OCI-LY1 (cell line): ENCODE results near the gene ERP44.

ENCODE experiments used
- H2AFZ ChIP-seq: fragments of 200-600 bp; sonication (generic), shearing (Covaris generic); 2 replicates; pipeline ENCODE4 v1.6.0; 2014; ENCODE audit warnings: antibody characterized with exemption, mild to moderate bottlenecking, low read length
- H3F3A ChIP-seq: fragments of 200-600 bp; sonication (generic), shearing (Covaris generic); 2 replicates; pipeline ENCODE4 v1.6.0; 2014; ENCODE audit warnings: mild to moderate bottlenecking, antibody characterized with exemption, low read length, moderate library complexity; ENCODE audit not compliant: insufficient read depth
- H3K27ac ChIP-seq: fragments of 200-600 bp; sonication (generic); 2 replicates; pipeline ENCODE4 v1.5.1; 2014; ENCODE audit warnings: low read length, mixed run types, mild to moderate bottlenecking, low read depth; ENCODE audit not compliant: poor library complexity, severe bottlenecking
- H3K27me3 ChIP-seq: fragments of 200-600 bp; sonication (generic); 2 replicates; pipeline ENCODE4 v1.6.0; 2014; ENCODE audit warnings: antibody characterized with exemption, mild to moderate bottlenecking, low read length, moderate library complexity; ENCODE audit not compliant: insufficient read depth
- H3K36me3 ChIP-seq: fragments of 200-600 bp; sonication (generic); 2 replicates; pipeline ENCODE4 v1.6.1; 2014; ENCODE audit warnings: mild to moderate bottlenecking, antibody characterized with exemption, low read length, moderate library complexity, mixed read lengths; ENCODE audit not compliant: insufficient read depth
- H3K4me1 ChIP-seq: fragments of 200-600 bp; sonication (generic); 2 replicates; pipeline ENCODE4 v1.5.1; 2014; ENCODE audit warnings: mild to moderate bottlenecking, low read length, moderate library complexity; ENCODE audit not compliant: insufficient read depth, severe bottlenecking
- H3K4me2 ChIP-seq: fragments of 200-600 bp; sonication (generic), shearing (Covaris generic); 2 replicates; pipeline ENCODE4 v1.6.1; 2014; ENCODE audit warnings: low read length
- H3K4me3 ChIP-seq: fragments of 200-600 bp; sonication (generic); 2 replicates; pipeline ENCODE4 v1.5.1; 2014; ENCODE audit warnings: low read length, low read depth, mild to moderate bottlenecking, mixed read lengths; ENCODE audit not compliant: poor library complexity, severe bottlenecking
- H3K79me2 ChIP-seq: fragments of 200-600 bp; shearing (Covaris generic); 2 replicates; pipeline ENCODE4 v1.6.1; 2016; ENCODE audit warnings: mixed run types, low read length, mixed read lengths; ENCODE audit not compliant: insufficient read depth
- H3K9ac ChIP-seq: fragments of 200-600 bp; sonication (generic), shearing (Covaris generic); 2 replicates; pipeline ENCODE4 v1.6.1; 2014; ENCODE audit warnings: mild to moderate bottlenecking, low read length, mixed read lengths
- H3K9me2 ChIP-seq: fragments of 200-600 bp; sonication (generic), shearing (Covaris generic); 2 replicates; pipeline ENCODE4 v1.6.1; 2014; ENCODE audit warnings: low read depth, mild to moderate bottlenecking, low read length, mixed read lengths
- H3K9me3 ChIP-seq: fragments of 200-600 bp; shearing (Covaris generic); 2 replicates; pipeline ENCODE4 v1.6.1; 2014; ENCODE audit warnings: low read length, mixed read lengths
- H4K20me1 ChIP-seq: fragments of 200-600 bp; sonication (generic), shearing (Covaris generic); 2 replicates; pipeline ENCODE4 v1.6.0; 2016; ENCODE audit warnings: mild to moderate bottlenecking, low read length; ENCODE audit not compliant: insufficient read depth
- CTCF ChIP-seq: fragments of 200-600 bp; sonication (generic), shearing (Covaris generic); IDR thresholded peaks from 2 replicates; pipeline ENCODE4 v1.5.1; 2017; ENCODE audit warnings: mild to moderate bottlenecking, antibody characterized with exemption, low read length, moderate library complexity, mixed read lengths
- EZH2 ChIP-seq: fragments of 200-600 bp; sonication (generic), shearing (Covaris generic); IDR thresholded peaks from 2 replicates; pipeline ENCODE4 v1.8.0; 2017; ENCODE audit warnings: borderline replicate concordance, mixed run types, mild to moderate bottlenecking, antibody characterized with exemption, low read length, moderate library complexity, mixed read lengths

ERP44 gene

DNA sequence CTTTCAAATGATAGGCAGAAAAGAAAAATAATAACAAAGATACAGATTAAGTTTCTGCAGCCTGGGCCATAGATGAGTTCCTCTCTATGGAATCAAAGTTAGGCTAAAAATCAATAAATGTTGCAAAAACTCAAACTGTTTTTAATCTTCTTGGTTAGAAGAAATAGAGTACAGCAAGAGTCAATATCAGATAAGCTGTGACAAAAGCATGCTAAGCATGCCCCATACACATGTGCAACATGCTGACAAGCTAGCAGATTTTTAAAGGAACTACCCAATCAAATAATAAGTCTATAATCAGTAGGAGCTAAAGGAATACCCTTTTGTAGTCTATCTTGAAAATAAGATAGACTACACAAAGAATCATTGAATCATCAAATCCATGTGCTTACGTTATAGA lies 6.7 kb downstream of the ERP44 start:
- no peaks in the 10 kb centered on the region for H4K20me1 ChIP-seq
- peaks cover 94% of the 10 kb centered on the region for H3K4me1 ChIP-seq
- peaks cover 3% of the 10 kb centered on the region; the same call in 1 of the 2 replicates for H3K36me3 ChIP-seq

DNA sequence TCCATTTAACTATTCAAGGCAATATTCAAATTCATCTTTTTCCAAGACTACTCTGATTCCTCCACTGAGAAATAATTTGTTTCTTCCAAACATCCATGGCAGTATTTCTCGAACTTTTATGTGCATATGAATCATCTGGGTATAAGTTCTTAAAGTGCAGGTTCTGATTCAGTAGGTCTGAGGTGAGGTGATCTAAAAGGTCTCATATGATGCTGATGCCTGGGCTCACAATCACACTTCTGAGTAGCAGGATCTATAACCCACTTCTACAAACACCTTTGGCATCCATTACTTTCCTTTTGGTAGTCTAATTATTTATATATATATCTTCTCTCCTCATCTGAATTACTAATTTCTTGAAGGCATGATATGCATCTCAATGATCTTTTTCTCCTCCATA lies 7.2 kb downstream of the ERP44 start:
- no peak overlapping the region for H3K9ac ChIP-seq
- H3K9me3 ChIP-seq, result no peaks in the 10 kb centered on the region
- H3K27ac ChIP-seq, result peak overlapping the region; percentile 66
- peaks cover 94% of the 10 kb centered on the region for H3K4me1 ChIP-seq
- no peaks in the 10 kb centered on the region for H3F3A ChIP-seq
- no peak overlapping the region for H3K4me3 ChIP-seq
- no peak for TF ChIP-seq CTCF
- TF ChIP-seq EZH2, result no peak
- H3K4me2 ChIP-seq, result peak overlapping the region; percentile 8; the same call in 1 of the 2 replicates
- no peak overlapping the region for H2AFZ ChIP-seq
- H3K79me2 ChIP-seq, result peaks cover 95% of the 10 kb centered on the region
- H3K36me3 ChIP-seq, result peaks cover 3% of the 10 kb centered on the region; the same call in 1 of the 2 replicates
- H4K20me1 ChIP-seq, result no peaks in the 10 kb centered on the region
- no peaks in the 10 kb centered on the region for H3K9me2 ChIP-seq
- no peaks in the 10 kb centered on the region for H3K27me3 ChIP-seq

More for the DNA sequence above, 6.7 kb downstream of the ERP44 start:
- H2AFZ ChIP-seq, result no peak overlapping the region
- H3K9me2 ChIP-seq, result no peaks in the 10 kb centered on the region
- H3K9ac ChIP-seq, result no peak overlapping the region
- no peaks in the 10 kb centered on the region for H3K9me3 ChIP-seq
- peak overlapping the region; percentile 17; the same call in 1 of the 2 replicates for H3K4me2 ChIP-seq
- no peak overlapping the region for H3K4me3 ChIP-seq
- no peaks in the 10 kb centered on the region for H3K27me3 ChIP-seq
- no peaks in the 10 kb centered on the region for H3F3A ChIP-seq
- H3K79me2 ChIP-seq, result peaks cover 95% of the 10 kb centered on the region
- peak overlapping the region; percentile 66 for H3K27ac ChIP-seq
- TF ChIP-seq CTCF, result no peak
- TF ChIP-seq EZH2, result no peak

GRCh38 chr9:100090880-100091279 lies 7.9 kb downstream of the ERP44 start:
- no peaks in the 10 kb centered on the region for H3K9me3 ChIP-seq
- TF ChIP-seq EZH2 (no peak), CTCF (no peak)
- peaks cover 3% of the 10 kb centered on the region; the same call in 1 of the 2 replicates for H3F3A ChIP-seq
- no peaks in the 10 kb centered on the region for H4K20me1 ChIP-seq
- peaks cover 3% of the 10 kb centered on the region; the same call in 1 of the 2 replicates for H3K36me3 ChIP-seq
- H3K27me3 ChIP-seq, result no peaks in the 10 kb centered on the region
- peak overlapping the region; percentile 26 for H3K27ac ChIP-seq
- no peak overlapping the region for H3K4me3 ChIP-seq
- H2AFZ ChIP-seq, result no peak overlapping the region
- H3K4me1 ChIP-seq, result peaks cover 95% of the 10 kb centered on the region
- no peaks in the 10 kb centered on the region for H3K9me2 ChIP-seq
- no peak overlapping the region for H3K9ac ChIP-seq
- peaks cover 95% of the 10 kb centered on the region for H3K79me2 ChIP-seq
- H3K4me2 ChIP-seq, result peak overlapping the region; percentile 8; the same call in 1 of the 2 replicates
